HG02885 (cell line): ENCODE measurements around the gene TMED10.
"Not testable (repeated sequence)": the region's sequence is repeated elsewhere in the genome, so short reads cannot be mapped to it uniquely, and the experiment has no call there.

ENCODE experiments used
- ATAC-seq: cut with Tn5 transposase; IDR thresholded peaks from one replicate; pipeline ENCODE4 v1.9.1; 2021; ENCODE audit warnings: mild to moderate bottlenecking; ENCODE audit not compliant: unreplicated experiment, poor library complexity

The TMED10 gene

GRCh38 chr14:75164809-75165208, 11.6 kb downstream of the TMED10 start:
- no peak for ATAC-seq

GRCh38 chr14:75163677-75164076, 12.7 kb downstream of the TMED10 start:
- no peak for ATAC-seq

DNA sequence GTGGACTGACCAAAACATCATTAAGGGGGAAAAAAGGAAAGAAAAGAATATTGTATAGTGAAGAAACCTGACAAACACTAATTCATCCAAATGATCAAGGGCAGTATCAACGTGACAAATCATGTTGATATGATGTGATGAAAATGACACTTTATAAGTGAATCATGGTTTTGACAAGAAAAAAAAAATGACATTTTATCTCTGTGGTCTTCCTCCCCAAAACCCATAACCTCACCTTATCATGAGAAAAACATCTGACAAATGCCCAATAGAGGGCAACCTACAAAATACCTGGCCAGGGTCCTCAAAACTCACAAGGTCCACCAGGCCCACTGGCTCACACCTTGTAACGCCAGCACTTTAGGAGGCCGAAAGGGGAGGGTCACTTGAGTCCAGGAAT, 13.8 kb downstream of the TMED10 start:
- no peak for ATAC-seq

- no peak for ATAC-seq
Measured at GRCh38 chr14:75158843-75159614, 17.4 kb downstream of the TMED10 start.

DNA sequence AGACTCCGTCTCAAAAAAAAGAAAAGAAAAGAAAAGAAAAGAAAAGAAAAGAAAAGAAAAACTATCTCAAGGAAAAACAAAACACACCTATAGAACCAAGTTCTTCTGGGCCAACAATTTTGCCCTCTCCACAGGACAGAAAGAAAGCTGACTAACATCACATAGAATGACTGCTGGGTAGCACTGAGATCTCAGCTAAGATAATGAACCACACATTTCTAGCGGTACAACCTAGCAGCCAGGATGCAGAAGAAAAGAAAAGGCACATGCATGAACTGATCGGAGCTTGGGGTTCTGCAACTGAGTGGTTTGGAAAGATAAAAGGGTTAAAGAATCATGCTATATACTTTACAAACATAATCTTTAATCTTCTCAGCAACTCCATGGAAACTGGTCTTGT, 19.5 kb downstream of the TMED10 start:
- ATAC-seq: no peak

DNA sequence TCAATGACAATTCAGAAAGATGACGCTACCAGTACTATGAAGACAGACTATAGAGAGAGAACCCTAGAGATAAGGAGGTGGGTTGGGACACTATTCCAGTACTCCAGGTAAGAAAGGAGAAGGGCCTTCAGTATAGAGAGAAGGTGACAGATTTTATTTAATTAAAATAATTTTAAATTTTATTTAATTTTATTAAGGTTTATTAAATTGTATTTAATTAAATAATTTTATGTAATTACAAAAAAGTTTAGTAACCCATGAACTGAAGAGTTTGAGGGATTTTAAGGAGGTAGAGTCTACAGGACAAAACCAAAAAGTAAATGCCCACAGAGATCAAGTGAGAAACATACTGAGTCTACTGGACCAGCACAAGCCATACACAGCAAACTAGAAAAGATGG, 20.3 kb downstream of the TMED10 start:
- no peak for ATAC-seq

DNA sequence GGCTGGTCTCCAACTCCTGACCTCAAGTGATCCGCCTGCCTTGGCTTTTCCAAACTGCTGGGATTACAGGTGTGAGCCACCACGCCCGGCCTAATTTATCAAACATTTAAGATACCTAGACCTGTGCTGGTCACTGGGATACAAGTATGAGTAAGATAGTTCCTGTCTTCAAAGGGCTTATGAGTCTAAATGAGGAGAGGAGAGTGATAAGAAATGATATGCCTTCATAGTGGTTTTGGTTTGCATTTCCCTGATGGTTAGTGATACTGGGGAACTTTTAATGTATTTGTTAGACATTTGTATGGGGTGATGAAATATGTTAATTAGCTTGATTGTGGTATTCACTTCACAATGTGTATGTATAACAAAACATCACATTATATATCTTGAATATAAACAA, 21.2 kb downstream of the TMED10 start:
- ATAC-seq: no peak

DNA sequence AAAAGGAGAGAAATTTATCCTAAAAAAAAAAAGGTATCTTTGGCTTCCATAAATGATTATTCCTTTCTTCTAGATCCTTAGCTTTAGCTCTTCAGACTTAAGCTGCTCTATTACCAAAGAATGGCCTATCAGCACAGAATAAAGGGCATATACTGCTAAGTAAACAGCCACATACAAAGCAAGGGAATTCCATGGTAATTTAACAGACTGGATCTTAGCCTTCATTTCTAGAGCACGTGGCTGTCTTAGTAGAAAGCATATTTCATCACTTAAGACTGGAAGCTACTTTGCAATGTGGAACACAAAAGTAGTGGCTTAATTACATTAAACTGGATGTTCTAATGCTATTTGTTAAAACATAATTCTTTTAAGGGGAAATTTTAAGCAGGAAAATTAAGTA, 23.1 kb downstream of the TMED10 start:
- ATAC-seq: no peak

DNA sequence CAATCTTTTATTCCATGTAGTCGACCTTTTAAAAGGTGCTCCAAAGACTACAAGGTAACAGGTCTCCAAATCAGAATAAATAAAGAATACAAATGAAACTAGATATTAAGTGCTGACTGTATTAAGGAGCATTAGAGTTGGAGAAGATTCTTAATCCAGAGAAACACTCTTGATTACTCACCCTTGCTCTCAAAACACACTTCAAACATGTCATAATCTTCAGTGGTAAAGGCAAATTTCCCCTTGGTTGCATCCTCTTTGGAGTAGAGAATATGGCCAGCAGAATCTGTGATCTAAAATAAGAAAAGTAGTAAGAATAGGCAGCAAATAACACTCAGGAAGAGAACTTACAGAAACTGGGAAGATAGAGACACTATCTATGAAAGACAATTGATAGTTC, 24.6 kb downstream of the TMED10 start:
- no peak for ATAC-seq

DNA sequence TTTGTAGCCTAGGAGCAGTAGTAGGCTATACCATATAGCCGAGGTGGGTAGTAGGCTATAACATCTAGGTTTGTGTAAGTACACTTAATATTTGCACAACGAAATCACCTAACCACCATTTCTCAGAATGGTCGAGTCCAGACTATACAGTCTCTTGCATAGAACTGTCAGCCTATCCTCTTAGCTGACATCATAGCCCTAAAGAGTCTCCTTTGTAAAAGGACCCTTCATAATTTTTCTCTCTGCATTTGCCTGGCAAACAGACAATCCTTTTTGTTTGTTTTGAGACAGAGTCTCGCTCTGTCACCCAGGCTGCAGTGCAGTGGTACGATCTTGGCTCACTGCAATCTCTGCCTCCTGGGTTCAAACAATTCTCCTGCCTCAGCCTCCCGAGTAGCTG, 25.8 kb downstream of the TMED10 start:
- ATAC-seq: not testable (repeated sequence)

GRCh38 chr14:75150150-75150549, 26.3 kb downstream of the TMED10 start:
- no peak for ATAC-seq

- no peak for ATAC-seq
Measured at GRCh38 chr14:75147423-75148071, 28.9 kb downstream of the TMED10 start.

- ATAC-seq: no peak
Measured at GRCh38 chr14:75144944-75145343, 31.5 kb downstream of the TMED10 start.

DNA sequence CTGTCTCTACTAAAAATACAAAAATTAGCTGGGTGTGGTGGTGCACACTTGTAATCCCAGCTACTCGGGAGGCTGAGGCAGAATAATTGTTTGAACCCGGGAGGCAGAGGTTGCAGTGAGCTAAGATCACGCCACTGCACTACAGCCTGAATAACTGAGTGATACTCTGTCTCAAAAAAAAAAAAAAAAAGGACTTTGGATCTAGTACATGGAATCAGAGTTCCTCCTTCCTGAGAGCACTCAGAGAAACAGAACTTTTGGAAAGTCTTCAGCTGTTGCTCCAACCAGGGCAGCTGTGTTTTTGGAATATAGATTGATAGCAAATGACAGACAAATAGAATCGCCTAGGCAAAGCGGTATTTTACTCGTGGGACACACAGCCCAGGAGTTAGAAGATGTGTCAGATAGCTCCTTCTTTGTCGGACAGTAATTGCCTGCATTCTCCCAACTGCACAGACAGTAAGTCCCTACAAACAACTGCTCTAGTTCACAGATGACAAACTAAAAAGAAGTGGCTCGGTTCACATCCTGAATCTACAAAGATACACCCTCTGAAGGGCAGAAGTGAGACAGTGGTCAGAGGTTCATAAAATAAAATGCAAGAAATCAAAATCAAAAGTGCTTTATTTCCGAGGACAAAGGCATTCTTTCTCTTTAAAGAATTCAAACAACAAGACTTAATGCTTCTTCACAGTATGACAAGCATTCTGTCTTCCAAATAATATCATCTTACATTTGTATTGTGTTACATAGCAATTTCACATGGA, 32.5 kb downstream of the TMED10 start:
- ATAC-seq: no peak

- ATAC-seq: no peak
Measured at GRCh38 chr14:75142494-75142893, 33.9 kb downstream of the TMED10 start.

GRCh38 chr14:75141967-75142366, 34.4 kb downstream of the TMED10 start:
- ATAC-seq: no peak

- ATAC-seq: no peak
Measured at GRCh38 chr14:75141062-75141461, 35.4 kb downstream of the TMED10 start.

- ATAC-seq: no peak
Measured at GRCh38 chr14:75140620-75141019, 35.8 kb downstream of the TMED10 start.

DNA sequence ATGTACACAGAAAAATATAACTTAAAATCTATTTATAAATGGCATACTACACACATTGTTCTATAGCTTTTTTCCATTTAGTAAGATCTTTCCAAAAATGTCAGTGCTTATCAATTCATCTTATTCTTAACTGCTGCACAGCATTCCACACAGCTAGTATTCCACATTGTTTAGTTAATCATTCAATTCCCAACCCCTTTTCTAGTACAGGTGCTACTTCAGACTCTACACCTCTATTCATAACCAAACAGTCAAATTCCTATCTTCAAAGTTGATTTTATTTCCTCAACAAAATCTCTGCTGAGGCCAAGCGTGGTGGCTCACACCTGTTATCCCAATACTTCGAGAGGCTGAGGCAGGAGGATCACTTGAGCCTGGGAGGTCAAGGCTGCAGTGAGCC, 37.2 kb downstream of the TMED10 start:
- no peak for ATAC-seq

DNA sequence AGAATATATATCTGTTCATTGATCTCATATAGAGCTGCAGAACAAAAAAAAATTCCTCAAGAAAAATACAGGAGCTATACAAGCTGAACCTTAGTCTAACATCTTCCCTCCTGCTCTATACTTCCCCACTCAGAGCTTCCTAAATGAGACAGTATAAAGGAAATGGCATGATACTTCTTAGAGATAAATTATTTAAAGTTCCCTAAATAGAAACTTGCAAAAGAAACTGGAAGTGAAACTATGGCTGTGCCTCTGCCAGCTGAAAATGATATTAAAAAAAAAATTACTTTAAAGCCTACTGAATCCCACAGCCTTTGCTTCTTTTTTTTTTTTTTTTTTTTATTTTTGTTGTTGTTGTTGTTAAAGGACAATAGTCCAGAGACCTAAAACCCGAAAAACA, 37.9 kb downstream of the TMED10 start:
- no peak for ATAC-seq

GRCh38 chr14:75134644-75135043, 41.8 kb downstream of the TMED10 start:
- no peak for ATAC-seq
